Central memory CD4-positive, alpha-beta T cell (primary cell): ENCODE data around the gene NAT8.
"Not testable (repeated sequence)": the region's sequence is repeated elsewhere in the genome, so short reads cannot be mapped to it uniquely, and the experiment has no call there.

Source experiments
- DNase-seq: peaks from one replicate; pipeline ENCODE4 v3.0.0; 2022

The NAT8 gene

GRCh38 chr2:73636977-73637376, 5.2 kb downstream of the NAT8 start:
- not testable (repeated sequence) for DNase-seq

- not testable (repeated sequence) for DNase-seq
Measured at GRCh38 chr2:73630662-73631266, 11.5 kb downstream of the NAT8 start.

GRCh38 chr2:73628493-73628892, 13.7 kb downstream of the NAT8 start:
- DNase-seq, result not testable (repeated sequence)

- DNase-seq, result not testable (repeated sequence)
Measured at GRCh38 chr2:73626237-73626636, 16.0 kb downstream of the NAT8 start.

- DNase-seq, result not testable (repeated sequence)
Measured at GRCh38 chr2:73624625-73625024, 17.6 kb downstream of the NAT8 start.

GRCh38 chr2:73624036-73624435, 18.2 kb downstream of the NAT8 start:
- not testable (repeated sequence) for DNase-seq

- not testable (repeated sequence) for DNase-seq
Measured at GRCh38 chr2:73619925-73620324, 22.3 kb downstream of the NAT8 start.

GRCh38 chr2:73614997-73615396, 27.2 kb downstream of the NAT8 start:
- no peak for DNase-seq

GRCh38 chr2:73614105-73614504, 28.1 kb downstream of the NAT8 start:
- DNase-seq, result no peak

GRCh38 chr2:73611867-73612266, 30.4 kb downstream of the NAT8 start:
- DNase-seq, result no peak

GRCh38 chr2:73611193-73611592, 31.0 kb downstream of the NAT8 start:
- no peak for DNase-seq

- no peak for DNase-seq
Measured at GRCh38 chr2:73610111-73610510, 32.1 kb downstream of the NAT8 start.

- DNase-seq, result not testable (repeated sequence)
Measured at GRCh38 chr2:73604589-73604988, 37.6 kb downstream of the NAT8 start.

- DNase-seq, result not testable (repeated sequence)
Measured at GRCh38 chr2:73603099-73603588, 39.1 kb downstream of the NAT8 start.

GRCh38 chr2:73601780-73602179, 40.4 kb downstream of the NAT8 start:
- DNase-seq, result no peak

GRCh38 chr2:73594251-73594650, 48.0 kb downstream of the NAT8 start:
- DNase-seq, result no peak

GRCh38 chr2:73593680-73594079, 48.5 kb downstream of the NAT8 start:
- no peak for DNase-seq
